GM12891 (cell line): ENCODE measurements around the gene S100A2.

ENCODE experiments used
- POLR2A ChIP-seq: IDR thresholded peaks from 2 replicates; pipeline ENCODE4 v1.6.1; 2011; ENCODE audit warnings: low read depth, low read length, control low read depth
- POLR2AphosphoS5 ChIP-seq: IDR thresholded peaks from 2 replicates; pipeline ENCODE4 v1.6.1; 2011; ENCODE audit warnings: low read depth, low read length, control low read depth
- TAF1 ChIP-seq: IDR thresholded peaks from 2 replicates; pipeline ENCODE4 v1.6.1; 2011; ENCODE audit warnings: low read depth, low read length, control low read depth

- TF ChIP-seq POLR2A (no peak), POLR2AphosphoS5 (no peak), TAF1 (no peak)
Observed at GRCh38 chr1:153587314-153587713, 21.7 kb upstream of the S100A2 start.
